Left hindlimb (tissue), 1 donor: ENCODE results near the gene PPP1R9A.

ENCODE experiments used
- DNase-seq: peaks from one replicate; pipeline ENCODE4 v3.0.0-alpha.2; 2018

The PPP1R9A gene

DNA sequence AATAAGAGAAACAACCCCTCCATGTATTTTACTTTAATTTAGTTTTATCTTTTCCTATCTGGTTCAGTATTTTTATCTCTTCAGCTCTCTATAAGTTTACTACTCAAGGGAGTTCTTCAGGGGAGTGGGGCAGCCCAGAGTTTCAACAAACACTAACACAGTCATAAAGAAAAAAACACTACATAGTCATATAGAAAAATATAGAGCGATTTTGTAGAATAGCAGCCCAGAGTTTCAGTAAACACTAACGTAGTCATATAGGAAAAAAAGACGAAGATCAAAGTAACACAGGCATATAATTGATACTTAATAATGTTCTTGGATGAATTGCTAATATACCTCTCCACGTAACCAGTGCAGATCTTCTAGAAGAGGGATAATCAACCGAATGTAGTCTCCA lies 362.2 kb downstream of the PPP1R9A start:
- no peak for DNase-seq

DNA sequence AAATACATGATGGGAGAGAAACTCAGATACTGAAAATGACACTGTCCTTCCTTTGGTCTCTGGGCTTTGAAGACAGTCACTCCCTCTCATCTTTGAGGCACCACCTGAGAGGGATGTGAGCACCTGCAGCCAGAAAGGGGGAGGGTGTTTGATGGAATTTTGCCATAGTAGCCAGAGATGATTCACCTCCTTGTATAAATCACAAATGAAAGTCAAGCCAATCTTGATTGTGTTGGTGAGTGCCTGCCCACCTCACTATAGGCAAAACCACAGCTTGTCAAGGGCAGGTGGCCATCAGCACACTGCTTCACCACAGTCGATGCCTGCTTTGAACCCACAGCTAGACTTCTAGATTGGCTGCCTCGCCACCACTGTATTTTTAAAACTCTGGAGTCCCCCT lies 368.7 kb downstream of the PPP1R9A start:
- no peak for DNase-seq

DNA sequence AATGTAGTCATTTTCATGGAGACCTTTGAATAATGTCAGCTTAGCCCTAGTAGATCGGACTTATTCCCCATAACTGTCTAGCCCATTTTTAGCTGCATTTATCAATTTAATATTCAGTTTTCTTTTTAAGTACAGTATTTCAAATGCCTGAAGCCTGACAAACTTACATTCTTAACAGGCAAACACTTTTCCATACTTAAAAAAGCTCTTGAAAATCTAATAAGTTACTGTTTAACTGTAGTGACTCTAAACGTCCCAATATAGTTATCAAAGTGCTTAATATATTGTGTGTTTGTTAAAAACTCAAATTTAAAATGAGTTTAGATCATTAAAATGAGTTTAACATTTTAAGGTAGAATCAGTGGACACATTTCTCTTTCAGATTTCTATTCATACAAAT lies 372.0 kb downstream of the PPP1R9A start:
- no peak for DNase-seq

DNA sequence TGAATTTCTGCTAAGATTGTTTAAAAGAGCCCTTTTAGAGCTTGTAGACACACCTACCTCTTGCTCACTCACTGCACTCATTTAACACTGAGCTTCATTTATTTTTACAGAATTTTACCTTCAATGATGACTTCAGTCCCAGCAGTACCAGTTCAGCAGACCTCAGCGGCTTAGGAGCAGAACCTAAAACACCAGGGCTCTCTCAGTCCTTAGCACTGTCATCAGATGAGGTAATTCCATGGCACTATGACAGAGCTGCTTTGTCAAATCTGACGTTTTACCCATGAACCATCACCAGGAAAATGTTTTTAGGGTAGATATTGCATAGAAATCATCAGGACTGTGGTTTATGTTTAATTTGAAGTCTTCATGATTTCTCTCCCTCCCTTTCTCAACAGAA lies 378.7 kb downstream of the PPP1R9A start:
- no peak for DNase-seq

DNA sequence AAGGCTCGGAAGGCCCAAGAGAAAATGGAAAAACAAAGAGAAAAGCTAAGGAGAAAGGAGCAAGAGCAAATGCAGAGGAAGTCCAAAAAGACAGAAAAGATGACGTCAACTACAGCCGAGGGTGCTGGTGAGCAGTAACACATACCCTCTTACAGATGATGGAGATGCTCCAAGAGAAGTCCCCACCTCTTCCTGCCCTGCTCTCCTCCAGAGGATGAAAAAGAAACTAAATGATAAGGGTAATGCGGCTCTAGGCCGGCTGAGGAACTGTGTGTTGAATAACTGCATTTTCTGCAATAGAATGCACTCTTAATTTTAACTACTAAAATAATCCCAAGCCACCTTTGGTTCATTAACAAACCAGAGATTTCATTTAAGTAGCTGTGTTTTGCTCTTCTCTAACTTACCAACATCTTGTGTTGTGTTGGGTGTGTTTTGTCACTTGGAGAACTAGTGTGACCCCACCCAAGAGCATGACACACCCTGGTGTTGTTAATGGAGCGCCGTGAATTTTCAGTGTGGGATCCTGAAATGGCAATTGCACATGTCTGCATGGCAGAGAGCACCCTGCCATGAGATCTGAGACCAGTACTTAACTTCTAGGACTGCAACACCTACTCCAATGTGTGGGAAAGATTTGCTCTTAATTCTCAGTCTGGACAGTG lies 382.9 kb downstream of the PPP1R9A start:
- no peak for DNase-seq

DNA sequence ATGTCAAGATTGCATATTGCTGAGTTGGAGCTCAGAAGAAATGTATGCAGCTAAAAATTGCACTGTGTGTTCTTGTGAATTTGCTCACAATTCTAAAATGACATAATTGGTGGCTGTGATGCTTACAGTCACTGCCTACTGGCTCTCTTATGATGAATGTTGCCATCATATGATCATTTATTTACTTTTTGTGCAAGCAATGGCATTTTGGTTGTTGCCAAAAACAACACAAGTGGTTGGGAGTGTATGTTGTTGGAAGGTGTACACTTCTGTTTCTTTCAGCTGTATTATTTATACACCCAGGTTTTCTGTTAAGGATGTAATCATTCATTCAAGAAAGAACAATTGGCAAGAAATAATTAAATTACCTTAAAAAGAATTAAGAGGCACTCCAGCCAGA lies 388.0 kb downstream of the PPP1R9A start:
- no peak for DNase-seq

DNA sequence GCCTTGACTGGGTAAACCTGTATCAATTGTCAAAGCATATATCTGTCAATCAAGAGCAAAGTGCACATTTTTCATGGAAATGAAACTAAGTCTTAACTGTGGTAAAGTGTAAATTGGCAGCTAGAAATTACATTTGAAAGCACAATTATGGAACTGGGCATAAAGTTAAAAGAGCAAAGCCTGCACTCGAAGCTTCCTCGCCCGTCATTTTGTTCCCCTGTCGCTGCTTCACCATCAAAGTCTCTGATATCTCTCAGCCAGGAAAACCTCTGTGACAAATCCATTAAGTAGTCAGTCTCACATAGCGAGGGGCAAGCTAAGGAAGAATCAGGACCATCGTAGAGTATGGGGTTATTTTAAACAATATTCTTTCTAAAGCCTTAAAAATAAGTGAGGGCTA lies 389.1 kb downstream of the PPP1R9A start:
- no peak for DNase-seq

DNA sequence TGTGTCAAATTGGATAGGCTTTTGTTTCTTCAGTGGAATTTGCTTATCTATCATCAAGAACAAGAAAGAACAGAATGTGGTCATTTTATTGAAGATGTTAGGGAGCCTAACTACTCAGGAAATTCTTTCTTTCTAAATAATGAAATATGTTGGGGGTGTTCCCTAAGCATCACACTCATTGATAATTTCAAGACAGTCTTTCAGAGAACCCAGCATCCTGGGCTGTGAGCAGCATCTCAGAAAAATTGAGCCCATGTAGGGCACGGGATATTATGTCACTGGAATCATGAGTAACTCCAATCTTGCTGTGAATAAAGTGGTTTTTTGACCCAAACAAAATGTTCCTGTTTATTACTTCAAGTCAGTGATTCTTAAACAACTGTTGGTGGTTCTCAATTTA lies 389.6 kb downstream of the PPP1R9A start:
- DNase-seq = no peak

DNA sequence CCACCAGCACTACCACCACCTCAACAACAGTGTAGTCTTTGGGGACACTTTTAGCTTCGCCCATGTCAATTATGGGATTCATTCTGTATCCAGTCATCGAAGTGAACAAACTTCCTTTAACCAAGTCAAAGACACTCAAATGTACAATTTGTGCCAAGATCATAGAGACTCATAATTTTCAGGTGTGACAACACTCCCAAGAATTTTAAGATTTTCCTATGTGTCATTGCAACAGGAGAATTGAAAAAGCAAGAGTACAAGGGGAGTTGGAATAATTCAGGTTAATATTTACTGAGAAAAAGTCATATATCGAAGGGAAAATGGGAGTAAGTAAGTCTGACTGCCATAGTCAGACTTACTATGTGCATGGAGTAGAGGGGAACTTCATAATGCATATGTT lies 390.7 kb downstream of the PPP1R9A start:
- DNase-seq = no peak

DNA sequence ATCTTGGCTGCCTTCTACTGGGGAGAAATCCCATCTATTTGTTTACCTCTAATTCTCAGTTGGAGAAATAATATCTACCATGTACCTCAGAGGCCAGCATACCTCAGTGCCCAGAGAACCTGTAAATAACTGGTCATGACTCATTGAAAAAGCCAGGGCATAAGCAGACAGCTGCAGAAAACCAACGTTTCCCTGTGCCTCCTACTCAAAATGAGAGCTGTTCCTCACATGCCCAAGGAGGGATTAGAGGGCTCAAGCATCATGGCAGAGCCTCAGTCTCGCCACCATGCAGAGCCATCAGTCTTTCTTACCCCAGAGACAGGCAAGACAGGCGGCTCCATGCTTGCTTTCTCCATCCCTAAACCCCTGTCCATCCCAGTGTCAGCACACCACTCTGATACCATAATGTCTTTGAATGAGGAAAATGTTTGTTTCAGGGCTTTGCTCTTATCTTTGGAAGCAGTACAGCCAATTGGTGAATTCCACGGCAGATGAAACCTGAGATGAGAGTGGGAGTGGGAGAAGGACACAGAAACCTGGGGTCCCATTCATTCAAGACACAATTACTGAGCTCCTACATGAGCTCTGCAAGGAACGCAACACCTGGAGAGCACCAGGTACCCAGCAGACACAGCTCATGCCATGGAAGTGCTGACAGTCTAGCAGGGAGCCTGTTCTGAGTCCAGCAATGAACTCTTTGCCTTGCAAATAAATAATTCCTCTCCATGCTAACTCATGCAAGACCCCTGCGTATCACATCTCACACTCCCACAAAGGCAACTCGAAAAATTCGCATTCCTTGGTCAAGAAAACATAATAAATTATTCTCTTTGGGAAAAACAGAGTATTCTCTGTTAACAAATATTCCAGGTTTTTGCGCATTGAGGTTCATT lies 395.9 kb downstream of the PPP1R9A start:
- DNase-seq = no peak

DNA sequence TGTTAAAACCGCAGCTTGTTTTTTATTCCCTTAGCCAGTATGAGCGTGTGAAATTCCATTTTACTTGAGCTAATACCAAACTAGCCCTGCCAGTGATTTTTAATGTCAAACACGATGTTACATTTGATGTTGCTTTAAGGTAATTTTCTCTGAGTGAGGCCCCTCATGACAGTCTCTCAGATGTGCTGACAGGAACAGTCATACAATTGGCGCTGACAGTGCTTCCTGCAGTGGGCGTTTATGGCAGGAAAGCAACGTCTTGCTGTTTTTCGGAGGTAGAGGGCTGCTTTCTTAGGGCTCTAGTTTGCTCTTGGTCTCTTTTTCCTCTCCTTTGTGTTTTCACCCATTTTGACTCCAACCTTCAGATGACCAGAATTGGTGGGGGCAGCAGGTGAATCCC lies 397.6 kb downstream of the PPP1R9A start:
- DNase-seq = no peak

DNA sequence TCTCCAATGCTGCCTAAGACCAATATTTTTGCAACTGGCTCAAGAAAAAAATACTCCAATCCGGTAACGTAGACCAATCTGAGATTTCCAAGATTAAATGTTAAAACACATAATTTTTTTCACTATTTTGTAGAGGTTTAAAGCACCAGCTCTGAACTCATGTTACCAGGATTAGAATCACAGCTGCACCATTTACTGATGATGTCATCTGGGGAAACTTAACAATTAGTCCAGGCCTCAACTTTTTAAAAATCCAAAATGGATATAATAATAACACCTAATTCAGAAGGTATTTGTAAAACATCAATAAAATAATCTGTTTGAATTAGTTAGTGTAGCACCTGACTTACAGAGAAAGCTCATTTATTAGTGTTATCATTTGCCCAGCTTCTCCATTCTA lies 402.6 kb downstream of the PPP1R9A start:
- DNase-seq = no peak

DNA sequence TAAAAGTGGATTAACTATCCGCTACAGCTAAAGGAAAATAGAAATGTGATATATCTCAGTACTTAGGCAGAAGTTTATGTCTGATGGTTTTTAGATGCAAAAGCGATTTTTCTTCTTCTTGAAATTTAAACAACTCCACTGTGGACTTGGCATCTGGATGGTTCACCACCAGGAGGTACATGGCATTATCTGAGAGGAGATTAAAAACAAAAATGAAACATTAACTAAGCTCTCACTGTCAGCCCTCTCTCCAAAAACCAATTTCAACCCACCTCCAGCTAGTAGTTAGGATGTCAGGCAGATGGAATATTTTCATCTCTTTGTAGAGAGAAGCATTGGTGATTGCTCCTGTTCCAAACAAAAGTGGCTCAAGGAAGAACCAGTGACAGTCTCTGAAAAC lies 404.0 kb downstream of the PPP1R9A start:
- no peak for DNase-seq

DNA sequence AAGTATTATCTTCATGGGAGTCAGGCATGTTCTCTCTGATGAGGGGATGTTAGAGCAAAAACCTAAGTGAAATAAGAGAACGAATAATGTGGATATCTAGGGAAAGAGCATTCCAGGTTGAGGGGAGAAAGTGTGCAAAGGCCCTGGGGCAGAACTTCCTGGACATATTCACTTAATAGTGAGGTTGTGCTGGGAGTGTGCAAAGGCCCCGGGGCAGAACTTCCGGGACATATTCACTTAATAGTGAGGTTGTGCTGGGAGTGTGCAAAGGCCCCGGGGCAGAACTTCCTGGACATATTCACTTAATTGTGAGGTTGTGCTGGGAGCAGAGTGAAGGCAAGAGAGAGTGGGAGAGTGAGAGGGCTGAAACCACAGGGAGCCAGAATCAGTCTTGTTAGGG lies 405.2 kb downstream of the PPP1R9A start:
- no peak for DNase-seq

DNA sequence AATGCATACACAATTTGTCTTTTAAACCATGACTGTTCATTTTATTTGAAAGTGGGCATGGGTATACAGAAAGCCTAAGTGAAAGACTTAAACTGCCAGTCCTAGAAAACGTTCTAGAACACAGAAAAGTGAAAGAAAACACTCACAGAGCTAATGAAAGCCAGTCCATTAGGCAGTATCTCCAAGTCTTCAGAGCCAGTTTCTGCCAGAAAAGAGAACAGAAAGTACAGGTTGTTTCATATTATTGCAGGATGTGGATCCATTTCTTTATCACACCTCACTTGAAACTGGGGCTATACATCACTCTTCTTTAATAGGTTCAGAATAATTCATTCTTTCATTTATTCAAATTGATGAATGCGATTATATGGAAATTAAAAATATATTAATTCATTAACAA lies 409.2 kb downstream of the PPP1R9A start:
- no peak for DNase-seq

DNA sequence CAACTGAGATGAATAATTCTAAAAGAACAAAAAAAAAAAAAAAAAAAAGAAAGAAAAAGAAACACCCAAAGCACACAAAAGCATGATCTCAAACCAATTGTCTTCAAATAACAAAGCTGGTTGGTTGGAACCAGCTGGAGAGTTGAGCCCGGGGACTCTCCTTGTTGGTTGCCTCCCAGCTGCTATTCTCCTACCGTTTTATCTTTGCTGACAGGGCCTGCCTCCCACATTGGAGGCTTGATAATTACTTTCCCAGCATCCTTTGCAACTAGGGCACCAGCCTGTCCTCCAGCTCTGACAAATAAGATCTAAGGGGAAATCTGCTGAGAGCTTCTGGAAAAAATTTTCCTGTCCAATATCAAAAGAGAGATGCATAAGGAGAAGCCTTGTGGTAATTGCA lies 410.2 kb downstream of the PPP1R9A start:
- DNase-seq = no peak

DNA sequence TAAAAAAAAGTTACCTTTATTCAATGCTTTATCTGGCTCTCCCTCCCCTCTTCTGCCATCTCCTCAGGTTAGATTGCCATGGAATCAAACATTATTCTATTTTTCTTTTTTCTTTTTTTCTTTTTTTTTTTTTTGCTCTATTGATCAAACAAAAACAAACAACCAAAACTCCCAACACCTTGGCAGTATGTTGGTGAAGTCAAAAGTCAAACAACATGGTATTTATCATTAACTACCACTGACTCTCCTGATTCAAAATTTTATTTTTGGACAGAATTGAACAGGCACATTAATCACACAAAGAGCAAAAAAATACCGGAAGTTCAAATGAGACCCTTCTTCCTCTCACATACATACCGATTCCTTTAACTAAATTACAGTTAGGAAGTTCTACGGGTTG lies 410.6 kb downstream of the PPP1R9A start:
- no peak for DNase-seq

DNA sequence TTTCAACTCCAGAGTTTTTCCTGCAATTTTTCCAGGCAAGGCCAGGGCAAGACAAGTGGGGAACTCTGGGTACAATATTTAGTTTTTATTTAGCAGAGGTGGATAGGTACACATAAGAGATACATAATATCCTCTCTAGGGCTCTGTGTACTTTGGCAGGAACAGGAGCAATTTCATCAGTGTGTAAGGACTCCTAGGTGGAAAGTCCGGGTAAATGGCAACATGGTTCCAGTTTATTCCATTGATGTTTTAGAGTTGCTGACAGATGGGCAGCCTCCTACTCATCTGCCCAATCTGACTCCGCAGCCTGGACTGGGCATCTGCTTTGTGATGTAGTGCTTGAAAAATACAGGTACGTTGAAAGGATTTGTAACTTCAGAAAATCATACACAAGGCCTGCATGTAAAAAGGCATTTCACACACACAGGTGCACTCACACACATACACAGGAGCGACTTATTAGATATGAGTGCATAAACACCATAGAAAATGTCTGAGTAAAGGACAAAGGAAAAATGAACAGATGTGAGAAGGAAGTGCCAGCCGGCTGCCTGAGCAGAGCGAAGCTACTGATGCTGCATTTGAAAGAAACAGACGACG lies 411.2 kb downstream of the PPP1R9A start:
- no peak for DNase-seq

DNA sequence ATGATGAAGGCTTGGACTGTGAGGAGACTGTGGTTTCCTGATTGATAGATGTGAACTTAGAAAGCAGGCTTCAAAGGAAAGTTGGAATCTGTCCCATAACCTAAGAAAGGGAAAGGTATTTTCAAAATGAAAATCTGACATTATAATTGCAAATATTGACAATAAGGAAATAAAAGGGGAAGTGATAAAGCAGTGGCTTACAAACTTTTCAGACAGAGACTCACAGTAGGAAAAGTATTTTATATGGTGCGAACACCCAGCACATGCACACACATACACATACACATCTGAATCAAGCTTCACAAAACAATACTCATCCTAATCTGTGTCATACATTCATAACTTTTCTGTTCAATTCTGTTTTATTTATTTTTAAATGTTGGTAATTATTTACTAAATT lies 412.2 kb downstream of the PPP1R9A start:
- no peak for DNase-seq

DNA sequence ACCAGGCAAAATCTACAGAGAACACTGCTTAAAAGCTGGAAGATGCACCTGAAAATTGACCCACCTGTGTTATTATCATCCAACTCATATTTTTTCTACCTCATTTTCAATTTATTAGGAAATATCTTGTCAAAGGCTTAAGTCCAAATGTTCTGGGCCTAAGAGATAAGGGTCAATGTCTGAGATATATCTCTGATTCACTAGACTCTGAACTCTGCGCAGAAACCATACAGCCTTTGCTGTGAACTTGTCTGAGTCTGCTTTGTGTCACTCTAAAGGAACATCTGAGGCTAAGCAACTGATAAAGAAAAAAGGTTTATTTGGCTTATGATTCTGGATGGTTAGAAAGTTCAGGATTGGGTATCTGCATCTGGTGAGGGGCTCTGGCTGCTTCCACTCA lies 413.3 kb downstream of the PPP1R9A start:
- DNase-seq = no peak

DNA sequence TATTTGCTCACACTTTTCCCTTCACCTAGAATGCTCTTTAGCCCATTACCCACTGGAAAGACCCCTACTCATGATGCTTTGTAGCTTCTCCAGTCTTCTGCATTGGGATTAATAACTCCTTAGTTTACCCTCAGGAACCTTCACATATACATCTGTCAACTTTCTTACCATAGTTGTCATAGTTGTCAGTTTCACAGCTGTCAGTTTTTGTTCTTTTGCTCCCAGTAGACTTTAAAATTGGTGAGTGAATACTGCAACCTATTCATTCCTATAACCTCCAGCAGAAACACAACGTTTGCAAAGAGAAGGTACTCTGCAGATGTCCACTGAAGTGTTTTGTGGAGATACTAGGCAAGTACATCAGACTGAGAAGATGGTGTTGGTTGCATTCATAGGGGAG lies 414.3 kb downstream of the PPP1R9A start:
- DNase-seq = no peak

DNA sequence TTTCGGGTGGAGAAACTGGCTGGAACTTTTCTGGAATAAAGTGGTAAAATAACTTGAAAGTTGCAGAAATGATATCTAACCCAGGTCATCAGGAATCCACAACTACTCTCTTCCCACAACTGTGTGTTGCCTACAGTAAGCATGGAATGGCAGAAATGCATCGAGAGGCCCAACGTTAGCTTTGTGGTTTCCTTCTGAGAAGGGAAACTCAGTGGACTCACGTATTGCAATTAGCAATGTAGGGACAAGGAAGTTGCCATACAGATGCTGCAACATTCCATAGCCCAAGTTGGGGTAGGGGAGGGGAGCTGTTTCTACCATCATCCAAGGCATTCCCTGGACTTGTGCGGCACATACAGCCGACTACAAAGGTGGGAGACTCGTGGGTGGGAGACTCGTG lies 415.0 kb downstream of the PPP1R9A start:
- no peak for DNase-seq

DNA sequence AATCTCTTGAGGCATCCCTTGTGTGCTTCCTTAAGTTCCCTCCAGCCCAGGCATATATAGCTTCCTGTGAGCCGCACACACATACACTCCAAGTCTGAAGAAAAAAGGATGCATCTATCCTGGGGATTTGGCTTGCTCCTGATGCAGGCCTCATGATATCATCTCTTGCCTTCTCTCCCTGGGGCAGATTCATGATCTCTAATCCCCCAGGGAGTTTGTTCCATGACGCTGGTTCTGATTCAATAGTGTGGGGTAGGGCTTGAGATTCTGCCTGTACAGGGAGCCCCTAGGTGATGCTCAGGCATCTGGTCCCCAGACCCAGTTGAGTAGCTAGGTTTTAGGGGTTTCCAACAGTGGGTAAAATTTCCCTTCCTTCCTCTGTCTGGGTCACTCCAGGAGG lies 415.5 kb downstream of the PPP1R9A start:
- DNase-seq = no peak

DNA sequence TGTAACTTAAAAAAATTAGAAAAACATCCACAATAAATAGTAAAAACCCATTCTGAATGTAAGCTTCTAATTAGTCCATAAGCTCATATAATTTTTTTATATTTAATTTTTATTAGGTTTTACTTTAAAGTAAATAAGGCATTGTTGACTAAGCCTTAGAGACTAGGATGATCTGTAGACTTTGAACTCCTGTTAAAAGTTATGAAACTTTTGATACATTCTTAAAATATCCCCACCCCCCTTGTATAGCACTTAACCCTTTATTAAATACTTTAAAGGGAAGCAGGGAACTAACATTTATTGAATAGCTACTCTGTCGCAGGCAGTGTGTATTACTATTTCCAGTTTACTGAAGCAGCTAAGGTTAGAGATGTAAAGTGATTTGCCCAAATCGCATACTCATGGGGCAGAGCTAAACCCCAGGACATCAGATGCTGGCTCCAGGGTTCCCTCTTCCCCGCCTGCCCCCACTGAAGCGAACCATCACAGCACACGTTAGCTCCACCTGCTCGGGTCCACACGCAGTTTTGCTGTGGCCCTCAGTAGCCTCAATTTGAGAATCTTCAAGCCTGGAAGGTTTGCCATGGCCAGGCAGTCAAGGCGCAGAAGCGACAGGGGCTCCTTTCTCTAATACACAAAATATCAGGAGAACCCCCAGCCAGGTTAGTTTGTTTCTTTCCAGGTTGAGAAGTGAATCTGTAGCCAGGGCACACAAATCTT lies 416.2 kb downstream of the PPP1R9A start:
- no peak for DNase-seq
